SHP77 (cell line): ENCODE results near the gene DDX31.

ENCODE experiments used
- DNase-seq, 2 experiments: peaks; one replicate each; lab custom pipeline; 2025; lab: John Stamatoyannopoulos, UW

DDX31 gene

GRCh38 chr9:132595319-132595718 lies 74.5 kb downstream of the DDX31 start:
- no peak for DNase-seq

DNA sequence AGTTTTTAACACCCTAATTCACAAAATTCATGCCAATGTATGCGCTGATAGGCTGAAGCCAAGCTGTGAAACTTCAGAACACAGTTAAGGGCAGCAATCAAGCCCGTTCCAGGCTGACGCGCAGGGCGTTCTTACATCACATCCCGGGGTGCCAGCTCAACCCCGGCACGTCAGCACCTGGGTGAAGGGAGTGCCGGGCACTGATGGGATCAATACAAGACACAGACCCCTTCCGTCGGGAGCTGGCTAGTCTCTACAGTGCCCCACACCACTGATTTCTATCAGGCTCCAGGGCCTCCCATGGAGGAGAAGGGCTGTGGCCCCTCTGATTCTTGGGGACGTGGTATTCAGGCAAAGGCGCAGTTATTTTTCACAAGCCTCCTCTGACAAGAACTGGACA lies 75.4 kb downstream of the DDX31 start:
- DNase-seq: no peak

DNA sequence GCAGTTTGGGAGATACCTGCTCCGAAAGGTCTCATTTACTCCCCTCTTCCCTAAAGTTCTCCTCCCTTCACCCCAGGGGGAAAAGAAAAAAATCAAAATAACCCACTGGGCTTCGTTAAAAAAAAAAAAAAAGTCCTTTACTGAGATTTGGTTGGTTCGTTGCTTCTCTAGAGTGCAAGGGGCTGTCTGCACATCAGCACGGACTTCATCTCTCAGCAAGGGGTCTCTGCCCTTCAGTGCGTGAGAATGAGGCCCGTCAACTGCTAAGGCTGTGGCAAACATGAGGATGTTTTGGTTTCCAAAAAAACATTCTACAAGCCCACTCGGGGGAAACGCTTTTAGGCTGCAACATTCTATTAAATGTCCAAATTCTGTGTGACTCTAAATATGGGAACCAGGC lies 77.3 kb downstream of the DDX31 start:
- no peak for DNase-seq

GRCh38 chr9:132591751-132592314 lies 78.0 kb downstream of the DDX31 start:
- no peak for DNase-seq

GRCh38 chr9:132591244-132591643 lies 78.5 kb downstream of the DDX31 start:
- no peak for DNase-seq

- no peak for DNase-seq
Measured at GRCh38 chr9:132590318-132591182, 79.2 kb downstream of the DDX31 start.

- no peak for DNase-seq
Measured at GRCh38 chr9:132590037-132590317, 79.8 kb downstream of the DDX31 start.

DNA sequence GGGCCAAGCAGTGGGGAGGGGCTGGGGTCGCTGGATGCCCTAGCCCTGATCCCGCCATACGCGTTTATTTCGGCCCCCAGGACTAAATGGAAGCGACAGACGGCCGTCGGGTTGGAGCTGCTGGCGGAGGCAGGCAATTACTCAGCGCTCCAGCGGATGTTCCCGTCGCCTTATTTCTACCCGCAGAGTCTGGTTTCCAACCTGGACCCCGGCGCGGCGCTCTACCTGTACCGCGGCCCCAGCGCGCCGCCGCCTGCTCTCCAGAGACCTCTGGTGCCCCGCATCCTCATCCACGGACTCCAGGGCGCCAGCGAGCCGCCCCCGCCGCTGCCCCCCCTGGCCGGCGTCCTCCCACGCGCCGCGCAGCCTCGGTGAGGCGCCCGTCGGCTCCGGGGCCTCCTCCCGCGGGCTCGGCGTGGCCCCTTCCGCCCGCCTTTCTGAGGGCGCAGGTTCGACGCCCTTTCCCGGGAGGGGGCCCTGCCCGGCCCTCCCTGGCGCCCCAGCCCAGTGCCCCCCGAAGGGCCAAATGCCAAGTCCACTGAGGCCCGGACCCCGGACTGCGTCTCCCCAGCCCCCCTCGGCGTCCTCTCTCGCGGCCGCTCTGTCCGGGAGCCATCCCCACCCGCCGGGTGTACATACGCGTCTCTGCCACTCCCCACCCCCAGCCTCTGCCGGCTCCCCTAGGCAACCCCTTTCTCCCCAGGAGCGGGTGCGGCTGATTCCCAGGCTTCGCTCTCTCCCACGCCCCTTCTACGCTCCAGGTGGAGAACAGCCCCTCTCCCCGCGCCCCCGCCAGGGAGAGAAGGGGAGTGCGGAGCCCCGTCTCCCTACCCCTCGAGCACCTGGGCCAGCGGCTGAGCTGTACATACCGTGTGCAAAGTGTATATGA lies 80.4 kb downstream of the DDX31 start:
- no peak for DNase-seq

- no peak for DNase-seq
Measured at GRCh38 chr9:132588501-132589147, 81.2 kb downstream of the DDX31 start.

GRCh38 chr9:132588098-132588497 lies 81.7 kb downstream of the DDX31 start:
- DNase-seq: no peak

- DNase-seq: no peak
Measured at GRCh38 chr9:132587592-132587955, 82.2 kb downstream of the DDX31 start.

- DNase-seq: no peak
Measured at GRCh38 chr9:132586830-132587591, 82.8 kb downstream of the DDX31 start.

GRCh38 chr9:132585954-132586829 lies 83.6 kb downstream of the DDX31 start:
- DNase-seq: no peak

DNA sequence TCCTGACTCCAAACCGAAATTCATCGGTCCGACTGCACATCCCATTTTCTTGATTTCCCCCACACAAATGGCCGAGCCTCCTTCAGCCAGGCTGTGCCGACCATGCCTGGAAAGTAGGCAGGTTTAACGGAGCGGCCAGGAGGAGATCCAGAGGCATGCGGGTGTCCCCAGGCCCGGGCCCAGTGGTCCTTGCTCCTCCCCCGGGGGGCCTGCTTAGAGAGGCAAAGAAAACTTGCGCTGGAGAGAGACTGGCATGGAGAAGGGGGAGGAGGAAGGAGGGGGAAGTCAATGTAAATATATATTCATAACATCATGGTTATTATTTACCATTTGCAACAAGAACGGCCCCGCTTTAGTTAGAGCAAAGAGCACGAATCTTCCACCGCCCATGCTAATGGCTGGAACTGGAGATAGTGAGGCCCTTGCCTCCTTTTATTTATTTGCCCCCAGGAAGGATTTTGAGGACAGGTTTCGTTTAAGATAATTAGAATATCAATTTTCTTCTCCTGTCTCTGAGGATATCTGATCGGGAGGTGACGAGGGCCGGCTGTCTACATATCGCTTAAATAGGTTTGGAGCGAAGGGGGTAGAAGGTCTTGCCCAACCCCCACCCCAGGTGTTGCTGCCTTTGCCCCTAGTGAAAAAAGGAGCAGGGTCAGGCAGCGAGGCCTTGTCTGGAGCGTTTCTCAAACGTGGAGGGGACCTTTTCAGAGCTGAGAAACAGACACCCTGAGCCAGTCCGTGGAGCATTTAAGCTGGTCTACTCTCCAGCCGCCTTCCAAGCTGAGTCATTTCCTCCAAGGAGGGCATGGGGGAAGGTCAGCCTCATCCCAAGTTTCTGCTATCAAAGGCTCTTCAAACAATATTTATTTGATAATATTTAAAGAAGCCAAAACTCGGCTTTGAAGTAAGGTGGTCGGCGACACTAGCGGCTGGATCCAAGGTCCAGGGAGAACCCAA lies 84.9 kb downstream of the DDX31 start:
- no peak for DNase-seq

- DNase-seq: no peak
Measured at GRCh38 chr9:132583584-132584304, 86.0 kb downstream of the DDX31 start.

DNA sequence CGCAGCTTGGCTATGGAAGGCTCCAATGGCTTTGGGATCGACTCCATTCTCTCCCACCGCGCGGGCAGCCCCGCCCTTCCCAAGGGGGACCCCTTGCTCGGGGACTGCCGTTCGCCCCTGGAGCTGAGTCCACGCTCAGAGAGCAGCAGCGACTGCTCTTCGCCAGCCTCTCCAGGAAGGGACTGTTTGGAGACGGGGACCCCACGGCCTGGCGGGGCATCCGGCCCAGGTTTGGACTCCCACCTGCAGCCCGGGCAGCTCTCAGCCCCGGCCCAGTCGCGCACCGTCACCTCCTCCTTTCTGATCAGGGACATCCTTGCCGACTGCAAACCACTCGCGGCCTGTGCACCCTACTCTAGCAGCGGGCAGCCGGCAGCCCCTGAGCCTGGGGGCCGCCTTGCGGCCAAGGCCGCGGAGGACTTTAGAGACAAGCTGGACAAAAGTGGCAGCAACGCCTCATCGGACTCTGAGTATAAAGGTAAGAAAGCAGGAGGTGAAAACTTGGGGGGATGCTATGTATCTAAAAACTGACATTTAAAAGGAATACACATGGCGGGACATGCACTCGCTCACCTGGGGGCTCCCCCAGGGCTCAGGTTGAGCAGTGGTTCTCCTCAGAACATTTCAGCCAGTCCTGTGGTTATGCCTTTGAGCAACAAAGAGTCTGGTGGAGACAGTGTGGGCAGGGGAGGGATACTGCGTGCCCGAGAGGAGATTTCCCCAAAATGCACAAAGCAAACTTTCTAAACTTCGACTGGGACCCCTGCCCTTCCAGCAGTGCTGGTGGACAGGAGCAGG lies 86.8 kb downstream of the DDX31 start:
- no peak for DNase-seq

DNA sequence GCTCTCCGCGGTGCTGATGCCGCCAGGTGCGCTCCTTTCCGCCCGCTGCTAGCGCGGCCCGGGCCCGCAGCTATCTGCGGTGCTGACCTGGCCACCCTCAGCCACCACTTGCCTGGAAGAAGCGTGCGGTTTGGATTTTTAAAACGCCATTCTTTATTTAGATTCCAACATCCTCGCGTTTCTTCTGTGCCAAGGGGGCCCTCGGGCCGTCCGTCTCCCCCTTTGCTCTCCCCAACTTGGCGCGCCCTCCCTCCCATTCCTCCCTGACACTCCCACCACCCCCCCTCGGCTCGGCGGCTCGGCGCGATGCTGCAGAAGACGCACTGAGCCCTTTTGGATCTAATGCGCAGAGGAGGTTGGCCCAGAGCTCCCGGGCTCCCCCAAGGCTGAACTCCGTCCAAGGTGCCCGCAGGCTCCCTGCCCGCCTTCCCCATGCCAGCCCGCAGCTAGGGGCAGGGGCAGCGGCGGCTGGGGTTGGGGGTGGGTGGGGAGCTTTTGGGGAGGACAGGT lies 87.5 kb downstream of the DDX31 start, which contains the start of gene BARHL1:
TSS of gene BARHL1 (plus strand) at position 331 of the 510 bp plus-strand sequence. CDS start 192 bp downstream, outside the sequence.
- DNase-seq: no peak

GRCh38 chr9:132579427-132579798 lies 90.4 kb downstream of the DDX31 start:
- DNase-seq: no peak
